Measurements from ENCODE around the gene IL21. TPM values are rescaled to one million over a fixed set of nuclear protein-coding genes. Genes with fewer than 3 reads are reported as not detected.

Gene IL21
- total RNA-seq, 1 donor from 2014 or later, result not detected

DNA sequence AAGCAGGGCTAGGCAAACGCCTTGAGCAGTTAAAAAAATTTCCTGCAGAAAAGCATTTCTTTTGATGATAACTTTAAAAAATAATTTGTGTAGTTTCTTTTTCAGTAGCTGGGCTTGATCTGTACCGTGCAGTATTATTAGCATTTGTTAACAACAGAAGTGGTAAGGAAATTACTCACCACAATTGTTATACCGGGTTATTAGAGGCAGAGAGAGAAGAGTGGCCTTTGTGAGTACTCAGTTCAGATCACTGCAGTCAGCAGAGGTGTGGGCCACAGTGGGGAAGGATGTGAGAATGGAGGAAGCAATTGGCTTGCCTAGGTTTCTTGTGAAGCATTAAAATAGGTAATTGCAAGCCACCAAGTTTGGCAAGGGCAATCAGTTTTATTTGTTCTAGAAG lies 14.3 kb upstream of the IL21 start:
- DNase-seq (ENCODE audit: extremely low read depth, low read depth, low spot score), result peak; percentile 12

DNA sequence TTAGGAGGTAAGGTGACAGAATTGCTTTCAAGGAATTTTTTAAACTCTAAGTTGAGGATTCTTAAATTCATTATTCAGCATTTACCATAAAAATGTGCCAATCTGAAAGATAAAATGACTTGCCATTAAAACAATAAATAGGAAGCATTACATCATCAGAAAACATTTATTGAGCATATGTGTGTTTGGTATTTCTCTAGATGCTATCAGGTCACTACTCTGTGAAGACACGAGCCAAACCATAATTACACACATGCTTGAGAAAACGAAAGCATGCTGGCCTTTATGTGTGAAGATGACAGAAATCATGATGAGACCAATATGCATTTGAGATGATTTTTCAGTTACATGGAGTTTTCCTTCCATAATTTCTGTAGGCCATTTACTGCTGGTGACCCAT lies 12.3 kb upstream of the IL21 start:
- no peak for DNase-seq (ENCODE audit: extremely low read depth, low read depth, low spot score)

DNA sequence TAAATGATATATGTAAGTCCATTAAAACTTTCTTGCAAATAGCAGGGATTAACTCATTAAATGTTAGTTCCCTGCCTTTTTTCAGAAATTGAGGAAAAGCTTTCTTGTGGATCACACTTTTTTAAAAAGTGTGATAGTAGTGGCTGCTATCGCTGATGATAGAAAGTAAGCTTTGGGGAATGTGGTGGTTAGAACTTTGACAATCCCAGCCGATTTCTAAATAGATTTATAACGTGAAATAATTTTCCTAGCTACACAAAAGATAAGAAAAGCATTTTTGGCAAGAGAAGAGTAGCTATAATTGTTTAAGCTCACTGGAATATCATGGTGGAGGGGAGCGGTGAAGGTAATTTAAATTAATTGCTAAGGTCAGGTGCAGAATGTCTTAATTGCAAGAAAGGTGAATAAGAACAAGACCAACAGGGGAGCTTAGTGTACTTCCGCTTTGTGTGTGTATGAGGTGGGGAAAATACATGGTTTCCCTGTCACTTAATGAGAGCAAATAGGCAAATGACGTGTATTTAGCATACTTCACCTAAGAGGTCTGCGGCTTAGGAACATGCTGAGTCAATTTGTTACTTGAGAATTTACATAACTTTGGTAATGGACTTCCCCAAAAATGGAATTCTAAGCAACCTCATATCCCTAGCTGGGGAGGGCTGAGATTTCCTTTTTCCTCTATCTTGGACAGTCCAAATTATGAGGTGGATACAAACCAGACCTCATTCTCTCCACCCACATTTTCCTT lies 11.7 kb upstream of the IL21 start:
- no peak for DNase-seq (ENCODE audit: extremely low read depth, low read depth, low spot score)

DNA sequence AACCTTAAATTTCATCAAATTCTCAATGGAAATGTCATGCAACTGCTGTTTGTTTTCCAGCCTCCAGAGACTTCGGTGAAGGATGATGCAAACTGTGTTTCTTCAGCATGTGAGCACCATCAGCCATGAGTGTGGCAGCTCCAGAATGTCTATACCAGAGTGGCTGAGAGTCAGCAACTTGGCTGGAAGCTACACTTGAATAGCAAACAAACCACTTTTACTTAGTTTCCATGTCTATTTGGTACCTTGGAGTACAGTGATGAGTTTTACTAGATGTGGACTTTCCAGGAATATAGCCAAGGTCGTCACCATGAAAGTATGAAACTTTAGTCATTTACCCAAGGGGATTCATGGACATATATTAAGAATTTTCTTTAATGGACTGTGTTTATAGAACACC lies 4.3 kb upstream of the IL21 start:
- DNase-seq (ENCODE audit: extremely low read depth, low read depth, low spot score), result no peak

DNA sequence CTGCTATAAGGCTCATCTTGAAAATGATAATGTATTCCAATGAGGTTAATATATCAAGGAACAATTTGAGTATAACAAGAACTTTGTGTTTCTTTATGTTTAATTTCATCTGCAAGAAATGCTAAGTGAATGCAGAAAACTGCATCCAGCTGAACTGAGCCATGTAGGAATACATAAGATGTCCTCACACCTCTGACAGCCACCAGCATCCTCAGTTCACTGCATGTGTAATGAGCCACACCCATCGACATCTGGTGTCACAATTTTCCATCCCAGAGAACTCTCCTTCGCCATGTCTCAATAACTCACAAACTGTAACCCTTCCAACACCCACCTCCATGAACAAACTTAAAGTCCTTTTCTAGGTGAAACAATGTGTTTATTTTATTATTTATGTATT lies 3.3 kb upstream of the IL21 start:
- DNase-seq (ENCODE audit: extremely low read depth, low read depth, low spot score), result no peak

DNA sequence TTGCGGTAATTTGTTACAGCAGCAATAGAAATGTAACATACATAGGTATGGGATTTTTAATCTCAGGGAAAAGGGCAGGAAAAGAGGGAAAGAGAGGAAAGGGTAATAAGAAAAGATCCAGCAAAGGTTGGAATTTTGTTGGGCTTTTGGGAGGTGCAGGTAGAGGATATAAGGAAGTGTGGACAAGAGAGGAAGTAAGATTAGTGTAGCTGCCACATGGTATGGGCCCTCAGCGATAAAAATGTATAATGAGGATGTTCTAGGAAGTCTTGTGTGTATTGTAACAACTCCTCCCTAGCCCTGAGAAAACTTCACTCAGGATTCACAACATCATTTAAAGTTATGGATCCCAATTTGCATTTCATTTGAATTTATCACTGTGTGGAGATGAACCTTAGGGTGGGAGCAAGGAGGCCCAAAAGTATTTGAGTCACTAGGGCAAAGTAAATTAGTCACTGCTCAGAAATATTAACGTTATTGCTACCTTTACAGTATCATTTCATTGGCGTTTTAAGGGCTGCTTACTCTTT lies 2.8 kb upstream of the IL21 start:
- no peak for DNase-seq (ENCODE audit: extremely low read depth, low read depth, low spot score)

DNA sequence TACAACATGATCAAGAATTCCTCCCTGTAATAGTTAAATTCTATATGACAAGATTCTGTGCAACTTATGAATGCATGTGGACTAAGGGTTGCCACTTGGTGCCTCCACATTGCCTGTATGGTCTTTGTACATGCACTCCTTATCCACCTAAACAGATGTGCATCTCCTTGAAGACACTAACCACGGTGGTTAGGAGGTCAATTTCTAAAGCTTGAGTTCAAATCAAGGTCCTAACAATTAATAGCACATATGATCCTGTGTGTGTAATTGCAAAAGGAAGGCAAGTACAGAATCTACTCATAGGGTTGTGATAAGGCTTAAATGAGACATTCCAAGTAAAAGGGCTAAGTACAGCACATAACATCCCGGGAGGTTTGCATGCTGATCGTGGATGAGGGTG lies 1.5 kb upstream of the IL21 start:
- no peak for DNase-seq (ENCODE audit: extremely low read depth, low read depth, low spot score)

DNA sequence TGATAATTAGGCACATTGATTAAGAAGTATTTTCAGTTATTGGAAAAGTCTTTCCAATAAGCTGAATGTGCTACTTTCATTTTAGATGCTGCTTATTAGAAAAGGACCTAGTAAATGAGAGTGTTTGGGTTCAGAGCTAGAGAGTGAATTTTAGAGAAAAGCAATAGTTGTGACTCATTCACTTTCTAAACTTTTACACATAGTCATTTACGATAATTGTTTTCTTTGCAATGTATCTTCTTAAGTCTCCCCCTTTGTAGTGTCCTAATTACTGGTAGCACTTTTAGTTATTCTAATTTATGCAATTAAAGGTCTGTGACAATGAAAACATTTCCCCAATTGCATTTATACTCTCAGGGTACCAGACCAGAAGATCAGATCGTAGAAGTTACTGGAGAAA lies 1.3 kb downstream of the IL21 start:
- DNase-seq (ENCODE audit: extremely low read depth, low read depth, low spot score), result no peak

DNA sequence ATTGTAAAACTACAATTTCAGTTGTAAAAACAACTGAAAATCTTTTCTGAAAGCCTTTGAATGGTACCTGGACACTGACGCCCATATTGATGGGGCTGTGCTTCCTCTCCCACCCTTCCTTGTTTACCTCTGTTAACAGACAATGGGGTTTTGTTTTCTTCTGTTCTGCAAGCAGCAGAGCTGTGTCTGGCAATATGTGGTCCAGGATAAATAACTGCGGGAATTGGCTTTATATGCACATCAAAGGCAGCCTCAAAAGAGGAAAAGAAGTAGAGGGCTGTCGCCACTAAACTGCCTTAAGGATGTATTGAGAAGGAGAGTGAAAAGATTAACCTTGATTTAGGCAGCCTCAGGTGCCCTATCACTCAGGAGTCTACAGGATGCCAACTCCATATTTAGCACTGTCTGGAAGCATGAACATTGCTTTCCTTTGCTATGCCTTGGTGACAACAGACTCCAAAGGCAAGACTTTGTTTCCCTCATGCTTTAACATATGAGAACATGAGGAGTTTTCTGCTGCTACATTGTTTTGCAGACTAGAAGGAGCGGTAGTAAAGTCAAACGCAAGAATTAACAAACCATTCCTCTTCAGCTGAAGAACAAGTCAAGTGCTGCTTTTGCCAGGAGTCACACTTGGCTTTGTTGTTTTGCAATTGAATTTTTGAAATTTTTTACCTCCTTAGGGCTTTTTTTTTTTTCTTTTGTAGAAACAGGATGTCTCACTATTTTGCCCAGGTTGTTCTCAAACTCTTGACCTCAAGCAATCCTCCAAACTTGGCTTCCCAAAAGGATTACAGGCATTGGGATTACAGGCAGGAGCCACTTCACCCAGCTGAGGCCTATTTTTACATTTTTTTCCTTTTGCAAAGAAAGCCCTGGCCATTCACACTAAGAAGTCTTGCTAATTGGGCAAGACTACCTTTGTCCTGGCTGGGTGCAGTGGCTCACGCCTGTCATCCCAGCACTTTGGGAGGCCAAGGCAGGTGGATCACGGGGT lies 3.0 kb downstream of the IL21 start:
- no peak for DNase-seq (ENCODE audit: extremely low read depth, low read depth, low spot score)

DNA sequence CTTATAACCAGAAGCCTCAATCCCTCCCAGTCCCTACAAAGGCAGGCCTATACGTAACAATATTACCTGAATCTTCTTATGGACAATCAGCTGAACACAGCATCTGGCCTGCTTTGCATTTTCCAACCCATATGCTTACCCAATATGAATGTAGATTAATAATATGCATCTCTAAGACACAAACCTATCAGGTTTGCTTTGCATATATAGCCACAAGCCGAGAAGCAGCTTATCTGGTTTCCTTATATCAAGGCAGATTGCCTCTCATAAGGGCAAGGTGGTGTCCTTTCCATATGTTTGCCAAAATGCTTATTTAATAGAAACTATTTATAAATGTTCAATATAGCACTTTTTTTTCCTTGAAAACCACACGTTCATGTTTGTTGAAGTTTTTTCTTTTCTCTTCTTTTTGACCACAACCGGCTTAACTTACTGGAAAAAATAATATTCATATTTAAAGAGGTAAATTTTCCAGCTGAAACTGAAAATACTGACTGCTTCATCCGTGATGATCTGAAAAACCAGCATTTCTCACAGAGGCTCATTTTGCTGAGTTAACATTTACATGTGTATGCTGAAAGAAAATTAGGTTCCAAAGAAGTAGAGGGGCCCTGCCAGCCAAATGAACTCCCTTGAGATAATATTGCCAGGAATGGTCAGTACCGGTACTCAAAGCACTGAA lies 3.8 kb downstream of the IL21 start:
- DNase-seq (ENCODE audit: extremely low read depth, low read depth, low spot score), result no peak

DNA sequence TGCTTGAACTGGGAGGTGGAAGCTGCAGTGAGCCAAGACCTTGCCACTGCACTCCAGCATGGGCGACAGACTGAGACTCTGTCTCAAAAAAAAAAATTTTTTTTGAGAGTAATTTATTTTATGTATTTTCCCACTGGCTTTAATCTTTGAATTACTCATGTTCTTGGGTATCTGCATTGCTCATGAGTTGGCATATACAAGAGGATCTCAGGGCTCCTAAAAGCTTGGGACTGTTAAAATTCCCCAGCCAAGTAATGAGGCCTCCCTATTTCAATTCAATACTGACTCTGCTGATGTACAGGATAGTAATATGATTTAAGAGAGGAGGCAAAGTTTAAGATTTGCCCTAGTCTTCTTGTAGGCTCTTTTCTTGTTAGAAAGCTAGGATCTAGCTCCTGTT lies 6.2 kb downstream of the IL21 start:
- no peak for DNase-seq (ENCODE audit: extremely low read depth, low read depth, low spot score)

DNA sequence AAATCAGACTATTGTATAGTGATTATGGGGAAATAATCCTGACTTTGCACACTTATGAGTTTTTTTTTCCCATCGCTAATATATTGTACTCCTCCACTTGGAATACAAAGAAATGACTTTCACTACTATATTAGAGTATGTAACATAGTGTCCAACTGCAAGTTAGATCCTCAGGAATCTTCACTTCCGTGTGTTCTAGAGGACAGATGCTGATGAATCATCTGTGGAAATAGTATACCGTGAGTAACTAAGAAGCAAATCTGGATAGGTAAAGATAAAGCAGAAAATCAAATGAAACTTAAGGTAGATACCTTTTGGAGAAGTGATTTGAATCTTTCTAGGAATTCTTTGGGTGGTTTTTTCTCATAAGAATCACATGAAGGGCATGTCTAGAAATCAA lies 8.3 kb downstream of the IL21 start:
- no peak for DNase-seq (ENCODE audit: extremely low read depth, low read depth, low spot score)

DNA sequence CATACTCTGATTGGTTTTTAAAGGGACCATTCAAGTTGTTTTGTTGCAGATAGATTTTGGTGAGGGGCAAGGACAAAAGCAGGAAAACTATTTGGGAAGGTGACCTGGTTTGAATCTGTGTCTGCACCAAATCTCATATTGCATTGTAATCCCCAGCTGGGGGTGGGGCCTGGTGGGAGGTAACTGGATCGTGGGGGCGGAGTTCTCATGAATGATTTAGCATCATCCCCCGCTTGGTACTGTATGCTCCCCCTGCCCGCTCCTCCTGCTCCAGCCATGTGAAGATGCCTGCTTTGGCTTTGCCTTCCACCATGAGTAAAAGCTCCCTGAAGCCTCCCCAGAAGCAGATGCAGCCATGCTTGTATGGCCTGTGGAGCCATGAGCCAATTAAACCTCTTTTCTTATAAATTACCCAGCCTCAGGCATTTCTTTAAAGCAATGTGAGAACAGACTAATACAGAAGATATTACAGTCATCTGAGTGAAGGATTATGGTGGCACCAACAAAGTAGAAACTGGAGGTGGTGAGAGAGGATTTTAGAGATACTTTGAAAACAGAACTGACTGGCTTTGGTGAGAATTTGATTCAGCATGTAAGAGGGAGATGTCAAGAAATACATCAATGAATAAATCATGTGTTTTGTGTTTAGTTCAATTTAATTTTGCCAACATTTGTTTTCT lies 14.4 kb downstream of the IL21 start:
- no peak for DNase-seq (ENCODE audit: extremely low read depth, low read depth, low spot score)

DNA sequence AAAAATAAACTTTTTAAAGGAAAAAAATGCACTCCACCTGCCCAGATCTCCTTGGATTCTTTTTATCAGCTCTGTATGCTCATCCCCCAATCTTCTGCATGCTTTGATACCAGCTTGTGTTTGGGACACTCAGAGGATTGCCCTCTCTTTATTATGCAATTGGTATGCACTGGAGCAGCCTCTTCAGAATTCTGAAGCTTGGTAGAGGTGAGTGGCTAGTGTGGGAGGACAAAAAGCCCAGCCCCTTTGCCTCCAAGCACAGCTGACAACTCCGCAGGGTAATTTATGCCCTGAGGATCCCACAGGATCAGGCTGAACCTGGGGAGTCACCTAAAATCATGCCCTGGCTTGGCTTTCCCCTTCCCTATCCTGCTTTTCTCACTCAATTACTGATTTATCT lies 16.7 kb downstream of the IL21 start:
- no peak for DNase-seq (ENCODE audit: extremely low read depth, low read depth, low spot score)

DNA sequence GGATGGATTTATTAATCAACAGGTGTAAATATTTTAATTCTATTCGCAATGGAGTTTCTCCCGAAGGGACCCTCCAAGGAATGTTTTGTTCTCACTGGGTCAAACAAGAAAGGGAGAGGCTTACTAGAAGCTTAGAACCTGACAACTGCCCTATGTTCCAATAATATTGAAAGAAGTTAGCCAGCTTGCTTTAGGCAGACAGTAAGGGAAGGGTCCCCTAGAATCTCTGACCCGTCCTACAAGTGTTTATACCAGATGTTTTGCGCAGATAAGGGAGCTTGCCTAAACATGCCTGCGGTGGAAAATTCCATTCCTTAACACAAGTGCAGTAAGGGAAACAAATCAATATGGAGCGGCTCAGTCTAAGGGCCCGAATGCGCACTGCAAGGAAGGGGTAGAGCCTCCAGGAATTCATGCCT lies 17.7 kb downstream of the IL21 start:
- DNase-seq (ENCODE audit: extremely low read depth, low read depth, low spot score), result no peak

DNA sequence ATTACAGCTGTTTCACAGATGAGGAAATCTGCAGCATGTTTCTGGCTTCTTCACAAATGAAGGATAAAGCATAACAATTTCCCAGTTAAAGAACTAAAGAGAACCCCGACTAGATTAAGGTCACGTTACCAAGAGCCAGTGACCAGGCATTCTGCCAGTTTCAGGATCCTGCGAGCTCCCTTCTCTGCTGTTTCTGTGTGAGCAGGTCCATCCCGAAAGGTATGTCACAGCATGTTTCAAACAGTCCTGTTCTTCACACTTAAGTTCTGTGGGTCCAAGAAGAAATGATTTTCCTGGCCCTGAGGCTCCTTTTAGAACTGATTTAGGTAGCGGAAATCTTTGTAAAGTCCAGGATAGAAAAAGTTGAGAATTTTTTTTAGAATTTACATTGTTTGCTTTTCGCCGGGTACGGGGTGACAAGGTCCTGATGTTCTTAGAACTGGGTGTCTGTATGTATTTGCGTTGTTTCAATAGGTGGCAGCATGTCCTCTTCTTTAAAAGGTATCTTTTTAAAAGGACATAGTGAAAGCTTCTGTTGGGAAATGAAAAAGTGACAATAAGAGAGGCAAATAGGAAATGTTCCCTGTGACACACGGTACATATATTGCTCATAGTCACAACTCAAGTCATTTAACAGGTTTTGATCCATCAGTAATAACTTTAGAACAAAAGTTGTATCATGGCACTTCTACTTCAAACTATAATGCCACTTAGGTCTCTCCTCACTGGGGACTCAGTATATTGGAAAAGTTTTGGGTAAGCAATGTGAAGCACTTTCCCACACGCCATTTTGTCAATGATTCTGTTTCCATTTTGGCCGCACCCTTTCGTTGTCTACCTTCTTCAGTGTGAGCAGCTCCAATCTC lies 18.4 kb downstream of the IL21 start:
- no peak for DNase-seq (ENCODE audit: extremely low read depth, low read depth, low spot score)

DNA sequence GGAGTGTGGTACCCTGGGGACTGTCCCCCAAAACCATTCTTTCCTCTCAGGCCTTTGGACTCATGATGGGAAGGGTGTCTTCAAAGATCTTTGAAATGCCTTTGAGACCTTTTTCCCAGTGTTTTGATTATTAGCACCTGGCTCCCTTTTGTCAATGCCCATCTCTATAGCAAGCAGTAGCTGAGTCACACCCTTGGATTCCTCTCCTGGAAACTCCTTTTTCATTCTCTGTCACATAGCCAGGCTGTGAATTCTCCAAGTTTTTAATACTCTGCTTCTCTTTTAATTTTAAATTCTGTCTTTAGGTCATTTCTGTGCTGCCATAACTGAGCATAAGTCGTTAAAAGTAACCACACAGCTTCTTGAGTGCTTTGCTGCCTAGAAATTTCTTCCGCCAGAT lies 29.7 kb downstream of the IL21 start:
- no peak for DNase-seq (ENCODE audit: extremely low read depth, low read depth, low spot score)

DNA sequence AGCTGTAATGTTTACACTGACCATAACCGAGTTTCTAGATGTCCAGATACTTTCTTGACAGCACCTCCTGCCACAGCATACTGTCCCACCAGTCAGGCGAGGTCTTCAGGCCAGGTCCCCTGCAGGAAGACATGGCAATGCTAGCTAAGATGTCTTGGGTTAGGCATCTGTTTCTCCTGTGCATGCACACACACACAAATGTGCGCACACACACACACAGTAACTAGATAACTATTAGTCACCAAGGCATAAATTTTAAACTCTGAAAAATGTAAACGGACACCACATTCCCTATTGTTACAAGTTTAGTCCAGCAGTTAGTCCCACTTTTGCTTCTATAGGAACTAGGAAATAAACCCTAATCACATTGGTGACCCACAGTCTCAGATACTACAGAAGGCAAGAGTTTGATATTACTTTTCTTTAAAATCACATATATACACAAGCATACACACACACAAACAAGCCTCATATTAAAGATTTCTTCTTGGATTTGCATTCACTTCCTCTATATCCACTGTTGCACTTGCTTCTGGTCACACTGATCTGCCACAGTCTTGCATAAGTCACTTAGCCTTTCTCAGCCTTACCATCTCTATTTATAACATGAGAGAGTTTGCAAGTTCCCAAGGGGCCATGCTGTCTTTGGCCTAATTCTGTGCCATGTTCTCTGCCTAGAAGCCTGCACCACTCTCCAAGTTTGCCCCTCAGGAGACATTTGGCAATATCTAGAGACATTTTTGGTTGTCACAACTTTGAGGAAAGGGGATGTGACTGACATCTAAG lies 32.2 kb downstream of the IL21 start:
- no peak for DNase-seq (ENCODE audit: extremely low read depth, low read depth, low spot score)

DNA sequence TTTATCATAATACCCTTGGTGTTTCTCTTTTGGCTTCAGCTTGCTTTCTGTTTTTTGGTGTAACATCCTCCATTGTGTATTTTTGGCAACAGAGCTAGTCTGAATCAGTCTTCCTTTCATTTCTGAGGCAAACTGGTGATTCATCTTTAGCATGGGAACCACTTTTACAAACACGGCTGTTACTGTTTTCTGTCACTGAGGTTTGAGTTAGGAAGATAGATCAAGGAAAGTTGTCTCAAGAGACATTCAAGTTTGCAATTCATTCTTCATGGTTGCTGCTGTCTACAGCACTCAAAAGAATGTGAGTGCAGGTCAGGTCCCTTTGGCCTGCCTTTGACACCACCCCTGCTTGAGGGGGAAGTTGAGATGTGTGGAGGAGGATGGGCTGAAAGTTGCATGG lies 36.3 kb downstream of the IL21 start:
- DNase-seq (ENCODE audit: extremely low read depth, low read depth, low spot score), result peak; percentile 27

Data from glomerular endothelial cell (primary cell).